ENCODE measurements around the gene PRND. TPM values are rescaled to one million over a fixed set of nuclear protein-coding genes. Genes with fewer than 3 reads are reported as not detected.

The PRND gene
- total RNA-seq, 1 donor from 2014 or later: not detected

- H3K4me3 Mint-ChIP-seq (ENCODE audit: unreplicated experiment): no peak overlapping the region
- TF ChIP-seq, protein P1, sequence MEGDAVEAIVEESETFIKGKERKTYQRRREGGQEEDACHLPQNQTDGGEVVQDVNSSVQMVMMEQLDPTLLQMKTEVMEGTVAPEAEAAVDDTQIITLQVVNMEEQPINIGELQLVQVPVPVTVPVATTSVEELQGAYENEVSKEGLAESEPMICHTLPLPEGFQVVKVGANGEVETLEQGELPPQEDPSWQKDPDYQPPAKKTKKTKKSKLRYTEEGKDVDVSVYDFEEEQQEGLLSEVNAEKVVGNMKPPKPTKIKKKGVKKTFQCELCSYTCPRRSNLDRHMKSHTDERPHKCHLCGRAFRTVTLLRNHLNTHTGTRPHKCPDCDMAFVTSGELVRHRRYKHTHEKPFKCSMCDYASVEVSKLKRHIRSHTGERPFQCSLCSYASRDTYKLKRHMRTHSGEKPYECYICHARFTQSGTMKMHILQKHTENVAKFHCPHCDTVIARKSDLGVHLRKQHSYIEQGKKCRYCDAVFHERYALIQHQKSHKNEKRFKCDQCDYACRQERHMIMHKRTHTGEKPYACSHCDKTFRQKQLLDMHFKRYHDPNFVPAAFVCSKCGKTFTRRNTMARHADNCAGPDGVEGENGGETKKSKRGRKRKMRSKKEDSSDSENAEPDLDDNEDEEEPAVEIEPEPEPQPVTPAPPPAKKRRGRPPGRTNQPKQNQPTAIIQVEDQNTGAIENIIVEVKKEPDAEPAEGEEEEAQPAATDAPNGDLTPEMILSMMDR (IDR thresholded peaks at IDR 0.05; ENCODE audit: partially characterized antibody, unreplicated experiment): no peak
- H3K27me3 Mint-ChIP-seq (ENCODE audit: unreplicated experiment): peaks cover 3% of the 10 kb centered on the region
- no peaks in the 10 kb centered on the region for H3K36me3 Mint-ChIP-seq (ENCODE audit: unreplicated experiment)
- H3K9me3 Mint-ChIP-seq (ENCODE audit: unreplicated experiment): no peaks in the 10 kb centered on the region
- no peak overlapping the region for H3K27ac Mint-ChIP-seq (ENCODE audit: unreplicated experiment)
- DNase-seq: no peak
- H3K4me1 Mint-ChIP-seq (ENCODE audit: low read depth, unreplicated experiment): no peaks in the 10 kb centered on the region
Observed at GRCh38 chr20:4724459-4725262, 3.0 kb downstream of the PRND start.

GRCh38 chr20:4725263-4725550 is 3.5 kb downstream of the PRND start:
- DNase-seq: no peak
- no peaks in the 10 kb centered on the region for H3K36me3 Mint-ChIP-seq (ENCODE audit: unreplicated experiment)
- no peaks in the 10 kb centered on the region for H3K9me3 Mint-ChIP-seq (ENCODE audit: unreplicated experiment)
- peaks cover 3% of the 10 kb centered on the region for H3K27me3 Mint-ChIP-seq (ENCODE audit: unreplicated experiment)
- H3K4me1 Mint-ChIP-seq (ENCODE audit: low read depth, unreplicated experiment): no peaks in the 10 kb centered on the region
- no peak overlapping the region for H3K27ac Mint-ChIP-seq (ENCODE audit: unreplicated experiment)
- H3K4me3 Mint-ChIP-seq (ENCODE audit: unreplicated experiment): no peak overlapping the region
- TF ChIP-seq, protein P1 (IDR thresholded peaks at IDR 0.05; ENCODE audit: partially characterized antibody, unreplicated experiment): no peak

- Mint-ChIP-seq H3K4me3 (ENCODE audit: unreplicated experiment) (no peak overlapping the region), H3K9me3 (ENCODE audit: unreplicated experiment) (no peaks in the 10 kb centered on the region), H3K27ac (ENCODE audit: unreplicated experiment) (no peak overlapping the region), H3K27me3 (ENCODE audit: unreplicated experiment) (peaks cover 3% of the 10 kb centered on the region), H3K4me1 (ENCODE audit: low read depth, unreplicated experiment) (no peaks in the 10 kb centered on the region), H3K36me3 (ENCODE audit: unreplicated experiment) (no peaks in the 10 kb centered on the region)
- DNase-seq: no peak
- TF ChIP-seq, protein P1 (IDR thresholded peaks at IDR 0.05; ENCODE audit: partially characterized antibody, unreplicated experiment): no peak
Observed at GRCh38 chr20:4726710-4727397, 5.1 kb downstream of the PRND start.

DNA sequence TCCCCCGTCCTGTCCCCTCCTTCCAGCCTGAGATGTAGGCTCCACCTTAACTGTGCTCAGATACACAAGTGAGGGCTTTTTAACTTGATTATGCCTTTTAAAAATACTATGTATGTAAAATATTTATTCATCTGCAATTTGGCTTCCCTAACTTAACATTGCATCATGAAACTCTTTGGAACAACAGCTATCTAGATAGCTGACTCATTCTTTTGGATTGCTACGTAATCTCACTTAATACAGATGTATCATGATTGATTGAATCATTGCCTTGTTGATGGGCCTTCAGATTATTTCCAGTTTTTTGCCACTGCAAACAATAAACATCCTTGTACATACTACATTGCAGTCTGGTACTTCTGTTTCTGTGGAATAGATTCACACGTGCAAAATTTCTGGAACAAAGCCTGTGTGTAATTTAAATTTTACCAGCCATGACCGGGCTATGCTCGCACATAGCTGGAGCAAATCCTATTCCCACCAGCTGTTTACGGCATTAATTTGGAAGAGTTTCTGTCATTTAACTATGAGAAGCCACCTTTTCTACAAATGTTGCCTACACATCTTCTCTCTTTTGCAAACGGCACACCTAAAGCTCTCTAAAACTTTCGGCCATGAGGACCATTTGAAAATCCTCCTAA is 6.5 kb downstream of the PRND start:
- Mint-ChIP-seq H3K27ac (ENCODE audit: unreplicated experiment) (no peak overlapping the region), H3K4me3 (ENCODE audit: unreplicated experiment) (no peak overlapping the region), H3K4me1 (ENCODE audit: low read depth, unreplicated experiment) (no peaks in the 10 kb centered on the region), H3K9me3 (ENCODE audit: unreplicated experiment) (no peaks in the 10 kb centered on the region), H3K36me3 (ENCODE audit: unreplicated experiment) (no peaks in the 10 kb centered on the region), H3K27me3 (ENCODE audit: unreplicated experiment) (peaks cover 3% of the 10 kb centered on the region)
- TF ChIP-seq, protein P1 (IDR thresholded peaks at IDR 0.05; ENCODE audit: partially characterized antibody, unreplicated experiment): no peak
- DNase-seq: no peak

DNA sequence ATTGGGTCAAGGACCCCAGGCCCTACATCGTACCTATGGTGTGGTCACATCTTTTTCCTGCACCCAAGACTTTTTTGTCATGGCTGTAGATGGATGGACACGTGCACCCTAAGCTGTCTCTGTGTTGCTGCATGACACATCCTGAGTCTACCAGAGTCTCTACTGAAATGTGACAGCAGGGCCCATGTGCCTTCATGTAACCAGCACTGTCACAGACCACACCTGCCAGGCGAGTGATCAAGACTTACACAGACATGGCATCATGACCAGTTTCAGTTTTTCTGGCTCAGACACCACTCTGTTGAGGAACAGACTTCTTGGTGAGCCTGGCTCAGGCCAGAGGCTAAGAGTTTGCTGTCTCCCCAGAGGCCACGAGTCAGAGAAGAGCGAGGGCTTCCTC is 7.6 kb downstream of the PRND start:
- no peaks in the 10 kb centered on the region for H3K9me3 Mint-ChIP-seq (ENCODE audit: unreplicated experiment)
- TF ChIP-seq, protein P1 (IDR thresholded peaks at IDR 0.05; ENCODE audit: partially characterized antibody, unreplicated experiment): no peak
- peaks cover 2% of the 10 kb centered on the region for H3K27me3 Mint-ChIP-seq (ENCODE audit: unreplicated experiment)
- no peak overlapping the region for H3K27ac Mint-ChIP-seq (ENCODE audit: unreplicated experiment)
- no peak for DNase-seq
- no peaks in the 10 kb centered on the region for H3K36me3 Mint-ChIP-seq (ENCODE audit: unreplicated experiment)
- no peak overlapping the region for H3K4me3 Mint-ChIP-seq (ENCODE audit: unreplicated experiment)
- H3K4me1 Mint-ChIP-seq (ENCODE audit: low read depth, unreplicated experiment): no peaks in the 10 kb centered on the region

Data from glutamatergic neuron (in vitro differentiated cells).